ENCODE data around the gene ADAM12. TPM values are rescaled to one million over a fixed set of nuclear protein-coding genes. Genes with fewer than 3 reads are reported as not detected.

The ADAM12 gene
- total RNA-seq, 1 experiment from 2014 or later: not detected

DNA sequence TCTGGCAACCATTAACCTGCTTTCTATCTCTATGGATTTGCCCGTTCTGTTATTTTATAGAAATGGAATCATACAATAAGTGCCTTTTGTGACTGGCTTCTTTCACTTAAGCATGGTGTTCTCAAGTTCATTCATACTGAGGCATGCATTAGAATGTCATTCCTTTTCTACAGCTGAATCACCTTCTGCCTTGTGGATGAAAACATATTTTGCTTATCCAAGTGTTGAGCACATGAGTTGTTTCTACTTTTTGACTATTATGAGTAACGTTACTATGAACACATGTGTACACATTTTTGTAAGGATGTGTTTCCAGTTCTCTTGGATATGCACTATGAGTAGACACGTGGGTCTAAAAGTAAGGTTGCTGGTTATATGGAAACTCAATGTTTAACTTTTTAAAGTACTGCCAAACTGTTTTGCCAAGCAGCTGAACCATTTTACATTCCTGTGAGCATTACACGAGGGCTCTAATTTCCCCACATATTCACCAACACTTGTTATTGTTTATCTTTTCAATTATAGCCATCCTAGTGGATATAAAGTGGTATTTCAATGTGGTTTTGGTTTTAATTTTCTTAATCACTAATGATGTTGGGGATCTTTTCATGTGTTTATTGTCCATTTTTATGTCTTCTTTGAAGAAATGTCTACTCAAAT lies 250.6 kb downstream of the ADAM12 start:
- no peak for DNase-seq (ENCODE audit: low spot score)
- in situ Hi-C loops (cut with HindIII; ENCODE audit: low sequenced_read_pairs): no loop called here

DNA sequence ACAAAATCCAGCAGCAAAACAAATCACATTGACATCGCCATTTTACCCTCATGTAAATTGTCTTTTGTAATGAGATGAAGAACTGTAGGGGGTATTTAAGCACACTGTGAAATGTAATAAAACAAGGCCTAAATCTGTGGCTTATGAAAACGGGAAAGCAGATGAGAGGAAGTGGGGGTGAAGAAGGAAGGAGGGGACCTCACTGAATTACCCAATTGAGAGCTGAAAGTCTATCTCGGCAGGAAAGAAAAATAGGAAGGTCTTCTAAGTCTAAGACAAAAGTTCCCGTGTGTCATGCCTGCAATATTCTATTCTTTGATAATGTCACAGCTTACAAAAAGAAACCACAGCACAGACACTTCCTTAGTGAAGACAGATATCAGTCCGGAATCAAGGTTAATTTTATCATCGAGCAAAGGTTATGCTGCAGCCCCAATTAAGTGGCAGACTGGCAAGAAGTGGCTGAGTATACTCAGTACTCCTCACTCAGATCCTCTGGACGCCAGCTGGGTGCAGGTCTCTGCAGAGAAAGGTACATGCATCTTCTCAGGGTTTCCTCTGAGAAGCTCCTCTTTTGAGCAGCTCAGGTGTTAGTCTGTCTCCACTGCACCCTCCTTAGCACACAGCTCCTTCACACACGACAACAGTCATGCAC lies 252.2 kb downstream of the ADAM12 start:
- in situ Hi-C loops (cut with HindIII; ENCODE audit: low sequenced_read_pairs): no loop called here
- no peak for DNase-seq (ENCODE audit: low spot score)

DNA sequence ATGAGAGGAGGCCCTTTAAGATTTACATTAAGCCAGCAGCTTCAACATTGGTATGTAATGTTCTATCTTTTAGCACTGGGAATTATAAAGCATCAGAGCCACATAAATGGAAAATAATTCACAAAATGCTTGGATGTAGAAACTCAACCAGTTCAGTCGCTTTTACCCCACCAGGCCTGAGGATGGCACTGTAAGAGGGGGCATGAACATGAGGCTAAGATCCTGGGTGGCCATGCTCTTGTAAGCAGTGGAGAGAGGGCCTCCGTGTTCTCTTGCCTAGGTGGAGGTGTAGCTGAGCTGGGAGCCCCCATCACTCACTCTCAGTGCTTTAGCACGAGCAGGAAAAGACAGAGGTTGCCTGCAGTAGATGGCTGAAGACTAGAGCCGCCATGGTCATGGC lies 253.1 kb downstream of the ADAM12 start:
- no peak for DNase-seq (ENCODE audit: low spot score)
- in situ Hi-C loops (cut with HindIII; ENCODE audit: low sequenced_read_pairs): no loop called here

DNA sequence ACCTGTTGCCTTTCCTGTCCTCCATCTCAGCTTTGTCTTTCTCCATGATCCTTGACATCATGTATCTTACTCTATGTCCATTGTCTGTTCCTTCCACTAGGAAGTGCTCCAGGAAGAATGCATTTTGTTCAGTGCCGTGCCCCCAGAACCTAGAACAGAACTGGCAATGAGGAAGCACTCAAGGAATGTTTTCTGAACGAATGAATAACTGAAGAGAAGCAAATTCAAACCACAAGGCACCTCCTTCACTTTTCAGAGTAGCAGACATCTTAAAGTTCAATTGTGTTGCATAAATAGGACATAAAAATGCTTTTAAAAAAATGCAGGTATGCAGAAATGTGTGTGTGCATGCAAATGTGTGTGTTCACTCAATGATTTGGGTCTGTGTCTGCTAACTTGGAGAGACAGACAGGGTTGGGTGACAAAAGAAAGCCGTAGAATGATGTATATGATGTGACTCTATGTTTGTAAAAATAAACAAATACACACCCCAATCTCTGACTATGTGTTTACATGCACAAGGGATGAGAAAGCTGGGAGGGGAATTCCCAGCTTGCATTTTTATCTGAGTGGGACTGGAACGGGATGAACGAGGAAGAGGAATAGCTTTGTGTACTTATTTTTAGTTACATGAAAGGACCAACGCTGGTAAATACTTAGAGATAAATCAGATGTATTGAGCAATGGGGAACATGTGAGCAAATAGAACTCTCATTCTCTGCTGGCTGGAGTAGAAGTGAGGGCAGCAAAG lies 254.2 kb downstream of the ADAM12 start:
- no peak for DNase-seq (ENCODE audit: low spot score)
- in situ Hi-C loops (cut with HindIII; ENCODE audit: low sequenced_read_pairs): no loop called here

DNA sequence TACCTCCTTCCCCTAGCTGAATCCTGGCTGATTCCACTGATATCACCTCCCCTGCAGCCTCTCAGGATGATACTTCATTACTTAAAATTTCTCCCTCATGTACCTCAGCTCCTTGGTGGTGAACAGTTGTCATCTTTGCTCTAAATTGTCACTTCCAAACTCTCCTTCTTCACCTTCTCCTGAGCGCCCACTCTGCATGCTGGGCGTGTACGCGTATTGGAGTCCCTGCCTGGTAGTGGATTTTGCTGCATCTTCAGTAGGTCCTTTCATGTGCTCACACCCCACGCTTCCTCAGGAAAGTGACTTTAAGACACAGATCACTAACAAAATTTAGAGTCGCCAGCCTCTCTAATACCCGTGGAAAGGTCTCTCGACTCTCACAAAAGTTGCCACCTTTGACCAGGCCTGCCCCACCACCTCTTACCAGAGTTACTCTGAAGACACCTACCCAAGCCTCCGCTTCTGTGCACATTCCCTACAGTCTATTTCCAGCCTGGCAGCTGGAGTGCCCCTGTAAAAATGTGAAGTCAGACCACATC lies 255.1 kb downstream of the ADAM12 start:
- no peak for DNase-seq (ENCODE audit: low spot score)
- in situ Hi-C loops (cut with HindIII; ENCODE audit: low sequenced_read_pairs): no loop called here

DNA sequence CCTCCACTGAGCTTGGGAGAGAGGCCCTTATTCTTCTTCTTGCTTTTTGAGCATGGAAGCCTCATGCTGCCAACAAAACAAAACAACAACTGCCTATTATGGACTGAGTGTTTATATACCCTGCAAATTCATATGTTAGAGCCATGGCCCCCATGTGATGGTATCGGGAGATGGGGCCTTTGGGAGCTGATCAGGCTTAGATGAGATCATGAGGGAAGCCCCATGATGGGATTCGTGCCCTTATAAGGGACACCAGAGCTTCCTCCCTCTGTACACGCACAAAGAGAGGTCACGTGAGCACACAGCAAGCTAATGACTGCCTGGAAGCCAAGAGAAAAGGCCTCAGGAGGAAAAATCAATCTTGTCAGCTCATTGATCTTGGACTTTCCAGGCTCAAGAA lies 256.9 kb downstream of the ADAM12 start:
- no peak for DNase-seq (ENCODE audit: low spot score)
- in situ Hi-C loops (cut with HindIII; ENCODE audit: low sequenced_read_pairs): no loop called here

DNA sequence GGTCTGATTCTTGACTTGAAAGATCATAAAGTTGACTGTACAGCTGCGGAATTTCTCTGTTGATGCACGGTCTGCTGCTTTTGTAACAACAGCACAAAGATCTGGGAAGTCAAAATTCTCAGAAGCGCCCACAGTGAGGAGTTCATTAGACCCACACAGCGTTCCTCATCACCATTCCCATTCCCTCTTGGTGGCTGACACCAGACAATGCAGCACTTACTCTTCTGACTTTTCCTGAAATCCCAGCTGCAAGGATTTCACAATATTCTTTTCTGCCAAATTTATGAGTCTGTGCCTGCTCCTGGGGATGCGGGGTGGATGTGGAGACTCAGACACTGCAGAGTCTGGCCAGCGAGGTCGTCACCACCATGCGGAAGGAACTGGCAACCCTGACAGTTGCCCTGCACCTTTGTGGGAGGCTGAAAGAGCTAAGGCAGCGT lies 258.0 kb downstream of the ADAM12 start:
- in situ Hi-C loops (cut with HindIII; ENCODE audit: low sequenced_read_pairs): no loop called here
- DNase-seq (ENCODE audit: low spot score): no peak

DNA sequence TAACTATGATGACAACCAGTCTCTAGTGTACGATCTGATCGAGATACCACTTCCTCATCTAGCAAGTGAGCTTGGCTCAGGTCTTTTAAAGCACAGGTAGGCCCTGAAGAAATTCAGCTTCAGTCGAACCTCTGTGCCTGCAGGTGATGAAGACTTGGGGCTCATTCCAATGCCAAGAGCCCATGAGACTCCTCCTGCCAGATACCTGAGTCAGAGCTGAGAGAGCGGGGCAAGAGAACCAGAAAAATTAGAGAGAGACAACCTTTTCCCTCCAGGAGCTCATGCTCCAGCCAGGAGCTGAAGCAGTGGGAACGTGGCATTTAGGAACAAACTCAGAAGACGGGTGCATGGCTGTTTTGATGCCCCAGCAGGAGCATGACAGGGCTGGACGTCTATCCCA lies 259.3 kb downstream of the ADAM12 start:
- in situ Hi-C loops (cut with HindIII; ENCODE audit: low sequenced_read_pairs): no loop called here
- no peak for DNase-seq (ENCODE audit: low spot score)

DNA sequence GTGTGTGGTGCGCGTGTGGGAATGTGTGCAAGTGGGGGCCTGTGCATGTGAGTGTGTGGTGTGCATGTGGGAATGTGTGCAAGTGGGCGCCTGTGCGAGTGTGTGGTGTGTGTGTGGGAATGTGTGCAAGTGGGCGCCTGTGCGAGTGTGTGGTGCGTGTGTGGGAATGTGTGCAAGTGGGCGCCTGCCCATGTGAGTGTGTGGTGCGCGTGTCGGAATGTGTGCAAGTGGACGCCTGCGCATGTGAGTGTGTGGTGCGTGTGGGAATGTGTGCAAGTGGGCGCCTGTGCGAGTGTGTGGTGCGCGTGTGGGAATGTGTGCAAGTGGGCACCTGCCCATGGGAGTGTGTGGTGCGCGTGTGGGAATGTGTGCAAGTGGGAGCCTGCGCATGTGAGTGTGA lies 259.7 kb downstream of the ADAM12 start:
- no peak for DNase-seq (ENCODE audit: low spot score)
- in situ Hi-C loops (cut with HindIII; ENCODE audit: low sequenced_read_pairs): no loop called here

DNA sequence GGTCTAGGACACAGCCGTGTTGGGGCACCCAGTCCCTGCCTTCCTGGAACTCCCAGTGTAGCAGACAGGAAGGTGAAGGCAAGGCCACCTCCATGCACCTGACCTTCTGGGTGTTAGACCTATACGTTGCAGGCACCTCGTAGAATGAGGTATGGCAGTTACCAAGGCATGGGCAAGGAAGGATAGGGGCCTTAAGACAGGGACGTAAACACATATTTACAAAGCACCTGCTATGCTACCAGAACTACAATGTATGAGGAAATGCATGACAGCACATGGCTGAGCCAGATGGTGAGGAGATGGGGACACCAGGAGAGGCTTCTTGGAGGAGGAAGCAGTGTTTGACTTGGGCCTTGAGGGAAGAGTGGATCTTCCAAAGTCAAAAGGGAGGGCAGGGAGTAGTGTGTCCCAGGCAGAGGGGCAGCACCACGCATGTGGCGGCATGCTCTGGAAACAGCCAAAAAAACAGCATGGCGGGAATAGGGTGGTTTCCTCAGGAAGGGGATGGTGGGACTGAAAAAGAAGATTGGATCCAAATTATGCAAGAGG lies 260.7 kb downstream of the ADAM12 start:
- in situ Hi-C loops (cut with HindIII; ENCODE audit: low sequenced_read_pairs): no loop called here
- no peak for DNase-seq (ENCODE audit: low spot score)

DNA sequence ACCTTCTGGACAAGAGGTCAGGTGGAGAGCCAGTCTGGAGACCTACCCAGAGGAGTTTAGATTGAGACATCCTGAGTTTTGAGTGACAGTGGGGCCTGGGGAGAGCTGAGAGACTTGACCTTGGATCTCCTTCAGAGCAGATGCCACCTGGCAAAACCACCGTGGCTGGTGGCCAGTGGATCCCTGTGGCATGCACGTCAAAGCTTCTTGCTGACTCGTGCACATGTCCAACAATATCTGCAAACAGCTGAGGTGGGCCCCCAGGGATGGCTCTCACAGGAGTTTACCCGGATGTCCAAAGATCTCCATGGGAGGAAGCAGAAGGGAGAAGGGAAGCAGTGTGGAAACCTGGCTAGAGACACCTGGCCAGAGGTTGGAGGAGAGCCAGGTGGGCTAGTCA lies 261.4 kb downstream of the ADAM12 start:
- in situ Hi-C loops (cut with HindIII; ENCODE audit: low sequenced_read_pairs): no loop called here
- no peak for DNase-seq (ENCODE audit: low spot score)

DNA sequence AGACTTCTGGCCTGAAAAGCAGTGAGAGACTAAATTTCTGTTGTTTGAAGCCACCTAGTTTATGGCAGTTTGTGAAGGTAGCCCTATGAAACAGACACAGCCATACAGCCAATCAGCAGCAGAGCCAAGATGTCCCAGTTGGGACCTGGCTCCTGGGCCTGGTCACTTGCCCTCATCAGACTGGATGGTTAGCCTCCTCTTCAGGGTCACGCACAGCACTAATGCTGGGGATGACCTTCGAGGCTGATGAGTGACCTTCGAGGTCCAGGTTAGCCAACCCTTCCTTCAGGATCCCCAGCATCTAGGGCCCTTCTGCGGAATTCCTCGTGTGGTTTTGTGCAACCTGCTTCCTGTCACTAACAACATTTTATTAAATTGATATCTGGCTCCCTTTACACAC lies 262.3 kb downstream of the ADAM12 start:
- in situ Hi-C loops (cut with HindIII; ENCODE audit: low sequenced_read_pairs): no loop called here
- DNase-seq (ENCODE audit: low spot score): no peak

DNA sequence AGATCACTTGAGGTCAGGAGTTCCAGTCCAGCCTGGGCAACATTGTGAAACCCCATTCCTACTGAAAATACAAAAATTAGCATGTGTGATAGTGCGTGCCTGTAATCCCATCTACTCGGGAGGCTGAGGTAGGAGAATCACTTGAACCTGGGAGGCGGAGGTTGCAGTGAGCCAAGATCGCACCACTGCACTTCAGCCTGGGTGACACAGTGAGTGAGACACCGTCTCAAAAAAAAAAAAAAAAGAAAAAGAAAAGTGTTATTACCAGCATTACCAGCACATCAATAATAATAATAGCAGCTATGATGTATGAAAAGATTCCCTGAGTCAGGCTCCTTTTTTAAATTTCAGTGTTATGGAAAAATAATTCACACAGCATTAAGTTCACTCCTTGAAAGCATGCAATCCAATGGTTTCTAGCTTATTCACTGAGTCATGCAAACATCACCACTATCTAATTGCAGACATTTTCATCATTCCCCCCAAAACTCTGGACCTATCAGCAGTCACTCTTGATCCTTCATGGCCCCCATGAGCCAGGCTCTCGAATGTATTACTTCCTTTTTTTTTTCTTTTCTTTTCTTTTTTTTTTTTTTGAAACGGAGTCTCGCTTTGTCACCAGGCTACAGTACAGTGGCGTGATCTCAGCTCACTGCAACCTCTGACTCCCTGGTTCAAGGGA lies 263.5 kb downstream of the ADAM12 start:
- no peak for DNase-seq (ENCODE audit: low spot score)
- in situ Hi-C loops (cut with HindIII; ENCODE audit: low sequenced_read_pairs): no loop called here

DNA sequence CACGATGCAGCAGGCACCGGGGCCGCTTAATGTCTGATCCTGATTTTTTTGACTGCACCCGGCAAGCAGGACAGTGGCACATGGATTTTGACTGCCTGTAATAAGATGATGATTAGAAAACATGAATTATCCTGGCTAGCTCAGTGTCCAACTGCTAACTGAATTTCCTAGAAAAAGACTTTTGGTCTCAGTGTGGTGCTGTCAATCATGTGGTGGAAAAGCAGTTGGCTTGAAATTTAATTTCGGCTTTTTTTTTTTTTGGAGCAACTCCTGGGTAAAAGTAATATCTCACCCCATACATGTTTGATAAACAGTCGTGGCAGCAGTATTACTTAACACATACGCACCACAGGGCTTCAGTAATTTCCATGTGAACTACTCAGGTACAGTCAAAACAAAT lies 264.2 kb downstream of the ADAM12 start:
- DNase-seq (ENCODE audit: low spot score): no peak
- in situ Hi-C loops (cut with HindIII; ENCODE audit: low sequenced_read_pairs): no loop called here

DNA sequence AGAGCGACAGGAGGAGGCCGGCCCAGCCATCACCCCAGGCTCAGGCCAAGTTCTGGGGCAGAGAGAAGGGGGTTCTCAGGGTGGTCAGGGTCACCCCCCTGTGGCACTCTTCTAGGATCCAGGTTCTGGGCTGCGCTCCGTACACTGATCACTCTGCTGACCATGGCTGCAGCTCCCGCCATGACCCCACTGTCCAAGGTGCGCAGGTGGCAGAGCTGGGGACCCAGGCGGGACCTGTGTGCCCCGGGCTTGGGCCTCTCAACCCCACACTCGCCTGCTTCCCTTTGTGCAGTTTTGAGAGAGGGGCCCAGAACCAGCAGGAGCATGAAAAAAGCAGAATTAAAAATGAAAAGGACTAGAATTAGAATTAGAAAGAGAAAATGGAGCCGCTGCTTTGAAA lies 264.8 kb downstream of the ADAM12 start:
- DNase-seq (ENCODE audit: low spot score): no peak
- in situ Hi-C loops (cut with HindIII; ENCODE audit: low sequenced_read_pairs): no loop called here

DNA sequence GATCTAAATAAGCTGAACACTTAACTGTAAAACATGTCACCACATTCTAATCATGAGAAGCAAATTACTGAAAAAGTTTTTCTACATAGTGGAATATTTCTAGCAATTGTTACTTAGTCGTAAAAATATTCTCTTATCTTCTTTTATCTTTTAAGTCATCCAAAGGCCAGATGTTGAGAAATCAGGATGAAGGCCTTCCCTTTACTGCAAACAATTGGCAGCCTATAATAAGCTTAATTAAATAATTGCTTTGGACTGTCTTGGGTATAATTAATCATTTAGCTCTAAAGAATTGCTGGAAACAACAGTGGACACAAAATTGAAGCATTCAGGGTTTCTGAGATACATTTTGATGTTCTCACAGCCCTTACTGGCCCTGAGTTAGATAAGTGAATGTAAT lies 265.4 kb downstream of the ADAM12 start:
- in situ Hi-C loops (cut with HindIII; ENCODE audit: low sequenced_read_pairs): no loop called here
- no peak for DNase-seq (ENCODE audit: low spot score)

DNA sequence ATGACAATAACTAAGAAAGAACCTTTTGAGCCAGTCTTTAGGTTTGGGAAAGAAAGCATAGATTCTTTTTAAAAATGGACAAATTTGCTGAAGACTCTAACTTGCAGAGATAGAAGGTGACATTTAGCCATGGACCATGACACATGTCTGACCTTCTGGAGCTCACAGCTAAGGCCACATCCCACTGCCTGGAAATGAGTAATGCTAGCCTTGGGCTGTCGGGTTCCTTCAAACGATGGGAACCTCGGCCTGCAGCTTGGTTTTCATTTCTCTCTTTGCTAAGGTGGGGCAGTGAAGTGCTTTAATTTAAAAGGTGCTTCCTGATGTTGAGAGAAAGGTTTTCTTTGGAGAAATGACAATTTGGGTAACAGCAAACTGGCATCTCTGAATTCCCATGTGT lies 268.7 kb downstream of the ADAM12 start:
- DNase-seq (ENCODE audit: low spot score): no peak
- in situ Hi-C loops (cut with HindIII; ENCODE audit: low sequenced_read_pairs): no loop called here

DNA sequence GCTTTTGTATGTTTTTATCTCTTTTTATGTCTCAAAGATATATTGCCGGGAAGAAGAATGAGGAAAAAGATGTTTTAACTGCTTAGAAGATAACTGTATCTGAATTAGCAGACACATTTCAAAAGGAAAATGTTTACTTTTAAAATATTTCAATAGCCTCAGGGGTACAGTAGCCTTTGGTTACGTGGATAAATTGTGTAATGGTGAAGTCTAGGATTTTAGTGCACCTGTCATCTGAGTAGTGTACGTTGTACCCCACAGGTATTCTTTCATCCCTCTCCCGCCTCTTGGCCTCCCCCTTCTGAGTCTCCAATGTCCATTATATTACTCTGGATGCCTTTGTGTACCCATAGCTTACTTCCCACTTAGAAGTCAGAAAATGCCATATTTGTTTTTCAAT lies 269.8 kb downstream of the ADAM12 start:
- in situ Hi-C loops (cut with HindIII; ENCODE audit: low sequenced_read_pairs): no loop called here
- no peak for DNase-seq (ENCODE audit: low spot score)

DNA sequence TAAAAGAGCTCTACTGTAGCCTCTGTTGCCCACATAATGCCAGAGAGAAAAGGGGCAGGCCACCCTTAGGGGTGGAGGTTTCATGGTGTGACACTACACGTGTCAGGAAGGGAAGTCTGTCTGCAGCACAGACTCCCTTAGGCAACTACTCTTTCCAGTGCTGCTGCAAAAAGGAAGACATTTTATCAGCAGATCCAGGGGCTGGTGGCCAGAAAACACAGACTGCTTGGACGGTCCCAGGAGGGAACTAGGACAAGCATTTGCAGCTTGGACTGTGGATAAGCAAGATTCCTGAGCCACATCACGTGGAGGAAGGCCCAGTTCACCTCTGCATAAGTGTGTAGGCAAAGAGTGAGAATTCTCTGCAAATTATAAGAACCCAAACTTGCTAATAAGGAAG lies 271.1 kb downstream of the ADAM12 start:
- in situ Hi-C loops (cut with HindIII; ENCODE audit: low sequenced_read_pairs): no loop called here
- no peak for DNase-seq (ENCODE audit: low spot score)

DNA sequence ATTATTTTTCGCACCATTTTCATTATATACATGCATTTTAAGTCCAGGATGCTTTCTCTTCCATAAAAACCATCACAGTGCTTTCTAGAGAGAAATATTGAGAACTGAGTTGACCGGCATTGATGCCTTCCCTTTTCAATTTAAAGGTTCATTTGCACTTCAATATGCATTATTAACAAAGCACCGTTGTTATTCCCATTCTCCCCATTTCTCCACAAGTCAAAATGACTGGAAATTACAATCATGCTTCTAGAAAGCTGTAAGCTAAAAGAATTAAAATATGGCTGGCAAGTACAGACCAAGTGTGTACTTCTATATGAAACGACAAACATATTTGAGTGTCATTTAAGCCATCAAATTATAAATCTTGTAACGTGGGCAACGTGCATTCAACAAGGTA lies 272.4 kb downstream of the ADAM12 start:
- no peak for DNase-seq (ENCODE audit: low spot score)
- in situ Hi-C loops (cut with HindIII; ENCODE audit: low sequenced_read_pairs): no loop called here
